Activated CD8-positive, alpha-beta T cell treated with anti-CD3 and anti-CD28 coated beads, Interleukin-2, amount 10 ng/mL, durations not matched to agents 7 days and 5 days (primary cell): Measurements from ENCODE around the gene MLEC. TPM values are rescaled to one million over a fixed set of nuclear protein-coding genes. Genes with fewer than 3 reads are reported as not detected.

Experiments used
- ATAC-seq: fragments of 150-1000 bp; cut with Tn5 transposase; one replicate; pipeline ENCODE4 v1.10.0; 2021; ENCODE audit warnings: moderate library complexity
- CTCF ChIA-PET: fragments of 350-600 bp; sonication (Branson Sonifier 250); formaldehyde crosslinking; loops from one replicate; lab custom pipeline; 2021; ENCODE audit warnings: antibody characterized with exemption; lab: Charles Lee
- POLR2A ChIA-PET: fragments of 350-600 bp; sonication (Branson Sonifier 250); formaldehyde crosslinking; loops from one replicate; lab custom pipeline; 2021; ENCODE audit warnings: antibody characterized with exemption; lab: Charles Lee
- DNase-seq: peaks from one replicate; pipeline ENCODE4 v3.0.0-alpha.2; 2020
- H3K27ac Mint-ChIP-seq: one replicate; pipeline ENCODE4 v1.8.0; 2021; ENCODE audit warnings: mild to moderate bottlenecking, mixed read lengths
- H3K27me3 Mint-ChIP-seq: one replicate; pipeline ENCODE4 v1.8.0; 2021; ENCODE audit warnings: low read depth, mixed read lengths
- H3K36me3 Mint-ChIP-seq: one replicate; pipeline ENCODE4 v1.8.0; 2021; ENCODE audit warnings: low read depth, mixed read lengths
- H3K4me1 Mint-ChIP-seq: one replicate; pipeline ENCODE4 v1.8.0; 2021; ENCODE audit warnings: low read depth, mixed read lengths
- H3K4me3 Mint-ChIP-seq: one replicate; pipeline ENCODE4 v1.8.0; 2021; ENCODE audit warnings: mild to moderate bottlenecking, mixed read lengths
- H3K9me3 Mint-ChIP-seq: one replicate; pipeline ENCODE4 v1.8.0; 2022; ENCODE audit warnings: mixed read lengths; ENCODE audit not compliant: insufficient read depth
- total RNA-seq, 2 experiments: library from RNA; stranded (reverse); gene quantifications; one replicate each; pipeline ENCODE4 v1.2.3, GENCODE V29; 2021

MLEC gene
- total RNA-seq, 2 experiments from 2014 or later = 95.0 to 102 TPM

DNA sequence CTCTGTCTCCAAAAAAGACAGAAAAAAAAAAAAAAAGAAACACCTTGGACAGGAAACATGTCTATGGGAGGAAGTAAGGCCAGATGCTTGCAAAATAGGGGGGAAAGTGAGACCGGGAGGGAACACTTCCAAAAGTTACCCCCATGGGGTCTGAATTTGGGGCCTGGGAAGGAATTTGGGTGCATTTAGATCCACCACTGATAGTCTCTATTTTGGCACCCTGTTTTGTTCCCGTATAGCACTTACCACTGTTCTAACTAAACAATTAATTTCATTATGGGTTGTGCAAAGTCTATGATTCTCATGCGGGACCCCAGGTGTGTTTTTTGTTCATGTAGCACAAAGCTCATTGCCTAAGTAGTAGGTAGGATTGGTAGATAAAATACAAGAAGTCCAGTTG is 1.4 kb upstream of the MLEC start:
- Mint-ChIP-seq H3K4me1 (peaks cover 43% of the 10 kb centered on the region), H3K27ac (peak overlapping the region; percentile 81), H3K9me3 (no peaks in the 10 kb centered on the region), H3K4me3 (peak overlapping the region; percentile 84), H3K36me3 (no peaks in the 10 kb centered on the region), H3K27me3 (no peaks in the 10 kb centered on the region)
- DNase-seq = no peak
- CTCF ChIA-PET = interaction anchor here (1.2 to 10.4 kb wide), 4 partner anchors 25 to 103 kb away, joined by 3 to 98 read pairs (median 23); partner anchors contain the start of genes POP5 and UNC119B
- no peak for ATAC-seq
- POLR2A ChIA-PET = no interaction called here

DNA sequence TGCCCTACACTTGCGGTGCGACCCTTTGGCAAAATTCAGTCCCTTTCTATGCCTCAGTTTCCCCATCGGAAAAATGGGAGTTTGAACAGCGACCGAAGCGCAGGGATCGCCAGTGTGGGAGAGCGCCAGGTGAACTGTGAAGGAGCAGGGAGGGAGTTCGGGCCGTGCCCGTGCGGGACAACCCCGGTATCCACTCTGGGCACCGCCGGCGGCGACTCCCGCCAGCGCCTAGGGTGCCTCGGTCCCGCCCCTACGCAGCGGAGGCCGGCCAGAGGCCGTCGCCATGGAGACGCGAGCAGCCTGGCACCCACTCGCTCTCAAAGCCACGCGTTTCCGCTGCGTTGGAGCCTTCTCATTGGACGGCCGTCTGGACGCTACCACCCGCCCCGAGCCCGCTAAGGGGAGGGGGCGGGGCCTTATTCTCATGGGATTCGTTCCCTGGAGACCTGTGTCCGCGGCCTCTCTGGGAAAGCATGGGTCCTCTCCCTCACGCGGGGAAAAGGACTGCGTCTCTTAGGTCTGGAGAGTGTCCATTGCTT is 729 bp upstream of the MLEC start:
- H3K36me3 Mint-ChIP-seq = no peaks in the 10 kb centered on the region
- DNase-seq (peak; percentile 99), ATAC-seq (peak; percentile 79)
- peaks cover 47% of the 10 kb centered on the region for H3K4me1 Mint-ChIP-seq
- ChIA-PET POLR2A (interaction anchor here (1.0 to 1.4 kb wide), 4 partner anchors 8 to 393 kb away, joined by 3 to 5 read pairs (median 3); partner anchors contain the start of gene RNU4-1), CTCF (interaction anchor here (0.6 to 10.4 kb wide), 7 partner anchors 12 to 384 kb away, joined by 3 to 98 read pairs (median 3); partner anchors contain the start of genes POP5, SIRT4 and UNC119B)
- no peaks in the 10 kb centered on the region for H3K27me3 Mint-ChIP-seq
- H3K9me3 Mint-ChIP-seq = no peaks in the 10 kb centered on the region
- H3K27ac Mint-ChIP-seq = peak overlapping the region; percentile 81
- peak overlapping the region; percentile 84 for H3K4me3 Mint-ChIP-seq

GRCh38 chr12:120687578-120688289 is 785 bp downstream of the MLEC start:
- peaks cover 5% of the 10 kb centered on the region for H3K36me3 Mint-ChIP-seq
- peak overlapping the region; percentile 77 for H3K27ac Mint-ChIP-seq
- peaks cover 62% of the 10 kb centered on the region for H3K4me1 Mint-ChIP-seq
- ChIA-PET CTCF (interaction anchor here (0.7 to 10.4 kb wide), 8 partner anchors 8 to 284 kb away, joined by 3 to 98 read pairs (median 10); partner anchors contain the start of genes POP5 and UNC119B), POLR2A (interaction anchor here (0.6 to 1.7 kb wide), 6 partner anchors 9 to 412 kb away, joined by 3 to 5 read pairs (median 3); partner anchors contain the start of genes COQ5 and RNU4-1)
- no peak for ATAC-seq
- no peaks in the 10 kb centered on the region for H3K9me3 Mint-ChIP-seq
- peak; percentile 59 for DNase-seq
- H3K27me3 Mint-ChIP-seq = no peaks in the 10 kb centered on the region
- peak overlapping the region; percentile 93 for H3K4me3 Mint-ChIP-seq

GRCh38 chr12:120688527-120689071 is 1.6 kb downstream of the MLEC start:
- DNase-seq (no peak), ATAC-seq (no peak)
- Mint-ChIP-seq H3K9me3 (no peaks in the 10 kb centered on the region), H3K27me3 (no peaks in the 10 kb centered on the region), H3K4me3 (peak overlapping the region; percentile 93), H3K4me1 (peaks cover 66% of the 10 kb centered on the region), H3K27ac (peak overlapping the region; percentile 64), H3K36me3 (peaks cover 9% of the 10 kb centered on the region)
- ChIA-PET POLR2A (interaction anchor here (0.6 to 1.7 kb wide), 2 partner anchors 107 to 160 kb away, joined by 4 read pairs; partner anchors contain the start of gene COQ5), CTCF (interaction anchor here (1.2 to 10.4 kb wide), 7 partner anchors 9 to 285 kb away, joined by 3 to 98 read pairs (median 15); partner anchors contain the start of genes POP5 and UNC119B)

DNA sequence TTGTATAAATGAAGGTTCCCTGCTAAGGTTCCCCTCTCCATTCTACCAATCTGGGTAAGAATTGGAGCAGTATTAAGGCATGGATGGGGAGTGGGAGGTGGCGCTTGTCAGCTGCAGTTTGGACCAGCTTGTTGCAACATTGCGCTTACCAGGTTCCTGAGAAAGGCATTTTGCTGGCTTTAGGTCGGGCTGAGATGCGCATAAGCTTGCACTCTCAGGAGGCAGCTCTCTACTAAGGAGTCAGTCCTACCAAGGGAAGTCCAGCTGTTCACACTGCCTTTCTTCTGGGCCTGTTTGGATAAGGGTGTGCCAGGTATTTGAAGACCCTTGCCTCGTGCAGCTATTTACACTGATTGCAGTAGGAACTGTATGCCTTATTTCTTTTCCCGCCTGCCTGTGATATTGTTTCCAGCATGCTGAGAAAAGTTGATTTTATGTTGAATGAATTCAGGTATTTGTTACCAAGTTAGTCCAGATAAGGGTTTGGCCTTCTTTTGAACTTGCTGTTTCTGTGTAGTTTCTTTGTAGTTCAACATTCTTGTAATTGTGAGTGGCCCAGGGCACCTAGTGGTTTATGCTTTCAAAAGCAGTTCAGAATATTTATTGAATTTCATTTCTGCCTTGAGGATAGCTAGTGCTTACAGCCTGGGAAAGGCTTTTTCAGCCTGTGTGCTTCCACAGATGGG is 2.6 kb downstream of the MLEC start:
- ChIA-PET POLR2A (interaction anchor here (0.9 to 1.2 kb wide), 3 partner anchors 11 to 33 kb away, joined by 3 to 6 read pairs (median 4); partner anchors contain the start of gene UNC119B), CTCF (interaction anchor here (0.6 to 10.4 kb wide), 6 partner anchors 10 to 284 kb away, joined by 3 to 98 read pairs (median 10); partner anchors contain the start of gene POP5)
- Mint-ChIP-seq H3K27me3 (no peaks in the 10 kb centered on the region), H3K27ac (peak overlapping the region; percentile 43), H3K4me1 (peaks cover 64% of the 10 kb centered on the region), H3K9me3 (no peaks in the 10 kb centered on the region), H3K4me3 (peak overlapping the region; percentile 93), H3K36me3 (peaks cover 17% of the 10 kb centered on the region)
- ATAC-seq = no peak
- no peak for DNase-seq

- Mint-ChIP-seq H3K9me3 (no peaks in the 10 kb centered on the region), H3K36me3 (peaks cover 22% of the 10 kb centered on the region), H3K27ac (no peak overlapping the region), H3K4me1 (peaks cover 59% of the 10 kb centered on the region), H3K27me3 (no peaks in the 10 kb centered on the region), H3K4me3 (no peak overlapping the region)
- ChIA-PET CTCF (interaction anchor here (1.5 to 10.4 kb wide), 5 partner anchors 11 to 282 kb away, joined by 6 to 98 read pairs (median 15); partner anchors contain the start of gene POP5), POLR2A (interaction anchor here (0.9 to 1.2 kb wide), 3 partner anchors 11 to 32 kb away, joined by 3 to 6 read pairs (median 4); partner anchors contain the start of gene UNC119B)
- ATAC-seq = no peak
- no peak for DNase-seq
Measured at GRCh38 chr12:120690083-120690450, 3.1 kb downstream of the MLEC start.

GRCh38 chr12:120690978-120691377 is 4.0 kb downstream of the MLEC start:
- no peak overlapping the region for H3K27ac Mint-ChIP-seq
- CTCF ChIA-PET = interaction anchor here (0.7 to 10.4 kb wide), 5 partner anchors 8 to 108 kb away, joined by 3 to 98 read pairs (median 11); no protein-coding TSS in a partner anchor
- no peak for ATAC-seq

DNA sequence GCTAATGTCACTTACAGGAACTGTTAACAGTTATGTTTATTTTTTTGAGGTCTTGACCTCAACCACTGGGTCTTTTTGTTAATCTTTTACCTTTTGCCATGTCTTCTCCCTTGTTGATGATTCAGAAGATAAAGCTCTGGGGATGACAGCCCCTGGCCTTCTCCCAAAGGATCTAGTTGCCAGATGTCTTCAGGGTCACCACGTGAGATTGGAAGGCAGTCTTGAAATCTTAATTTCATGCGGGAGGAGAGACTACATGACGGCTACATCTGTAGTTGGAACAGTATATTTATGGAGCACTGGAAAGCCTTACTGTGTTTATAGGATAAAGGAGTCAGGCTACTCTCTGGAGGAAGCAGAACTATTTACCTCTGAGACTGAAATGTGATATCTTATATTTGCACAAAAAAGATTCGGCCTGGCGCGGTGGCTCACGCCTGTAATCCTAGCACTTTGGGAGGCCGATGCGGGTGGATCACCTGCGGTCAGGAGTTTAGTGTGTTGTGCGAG is 5.6 kb downstream of the MLEC start:
- DNase-seq (no peak), ATAC-seq (no peak)
- Mint-ChIP-seq H3K36me3 (peaks cover 37% of the 10 kb centered on the region), H3K9me3 (no peaks in the 10 kb centered on the region), H3K4me1 (peaks cover 53% of the 10 kb centered on the region), H3K4me3 (no peak overlapping the region), H3K27ac (peak overlapping the region; percentile 58), H3K27me3 (no peaks in the 10 kb centered on the region)
- CTCF ChIA-PET = interaction anchor here (0.7 to 10.4 kb wide), 4 partner anchors 45 to 368 kb away, joined by 3 to 98 read pairs (median 7); no protein-coding TSS in a partner anchor
- POLR2A ChIA-PET = no interaction called here

More at GRCh38 chr12:120690978-120691377, 4.0 kb downstream of the MLEC start:
- Mint-ChIP-seq H3K9me3 (no peaks in the 10 kb centered on the region), H3K27me3 (no peaks in the 10 kb centered on the region), H3K36me3 (peaks cover 29% of the 10 kb centered on the region), H3K4me3 (no peak overlapping the region), H3K4me1 (peaks cover 53% of the 10 kb centered on the region)
- POLR2A ChIA-PET = interaction anchor here (0.8 to 1.2 kb wide), 2 partner anchors 19 to 269 kb away, joined by 3 to 6 read pairs; partner anchors contain the start of gene UNC119B
- DNase-seq = no peak

DNA sequence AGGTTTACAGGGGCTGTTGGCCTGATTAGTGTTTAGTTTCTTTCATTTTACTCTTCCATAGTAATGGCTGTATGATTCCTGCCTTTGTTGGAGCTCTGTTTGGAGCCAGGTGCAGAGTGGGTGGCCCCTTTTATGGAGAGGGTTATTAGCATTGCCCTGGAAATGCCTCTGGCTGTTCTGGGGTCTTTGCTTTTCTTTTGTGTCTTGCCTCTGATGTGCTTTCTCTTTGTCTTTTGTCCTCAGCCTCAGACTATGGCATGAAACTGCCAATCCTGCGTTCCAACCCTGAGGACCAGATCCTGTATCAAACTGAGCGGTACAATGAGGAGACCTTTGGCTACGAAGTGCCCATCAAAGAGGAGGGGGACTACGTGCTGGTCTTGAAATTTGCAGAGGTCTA is 6.9 kb downstream of the MLEC start:
- Mint-ChIP-seq H3K4me3 (no peak overlapping the region), H3K9me3 (no peaks in the 10 kb centered on the region), H3K4me1 (peaks cover 40% of the 10 kb centered on the region), H3K36me3 (peaks cover 43% of the 10 kb centered on the region), H3K27me3 (no peaks in the 10 kb centered on the region), H3K27ac (no peak overlapping the region)
- ATAC-seq (no peak), DNase-seq (no peak)
- POLR2A ChIA-PET = no interaction called here
- CTCF ChIA-PET = interaction anchor here (1.2 to 10.4 kb wide), 2 partner anchors 21 to 47 kb away, joined by 3 to 98 read pairs; no protein-coding TSS in a partner anchor

- H3K27ac Mint-ChIP-seq = no peak overlapping the region
- H3K4me1 Mint-ChIP-seq = peaks cover 15% of the 10 kb centered on the region
- H3K4me3 Mint-ChIP-seq = no peak overlapping the region
- ATAC-seq = no peak
- no peaks in the 10 kb centered on the region for H3K27me3 Mint-ChIP-seq
- no peak for DNase-seq
- H3K36me3 Mint-ChIP-seq = peaks cover 59% of the 10 kb centered on the region
- ChIA-PET CTCF (interaction anchor here (4.6 kb wide), 1 partner anchor 48 kb away, joined by 21 read pairs; no protein-coding TSS in a partner anchor), POLR2A (no interaction called here)
- H3K9me3 Mint-ChIP-seq = no peaks in the 10 kb centered on the region
Measured at GRCh38 chr12:120696626-120697025, 9.7 kb downstream of the MLEC start.
